Measurements from ENCODE around the gene UBL3. TPM values are rescaled to one million over a fixed set of nuclear protein-coding genes. Genes with fewer than 3 reads are reported as not detected.

Gene UBL3
- total RNA-seq, 1 experiment from 2014 or later, result 10.7 TPM

DNA sequence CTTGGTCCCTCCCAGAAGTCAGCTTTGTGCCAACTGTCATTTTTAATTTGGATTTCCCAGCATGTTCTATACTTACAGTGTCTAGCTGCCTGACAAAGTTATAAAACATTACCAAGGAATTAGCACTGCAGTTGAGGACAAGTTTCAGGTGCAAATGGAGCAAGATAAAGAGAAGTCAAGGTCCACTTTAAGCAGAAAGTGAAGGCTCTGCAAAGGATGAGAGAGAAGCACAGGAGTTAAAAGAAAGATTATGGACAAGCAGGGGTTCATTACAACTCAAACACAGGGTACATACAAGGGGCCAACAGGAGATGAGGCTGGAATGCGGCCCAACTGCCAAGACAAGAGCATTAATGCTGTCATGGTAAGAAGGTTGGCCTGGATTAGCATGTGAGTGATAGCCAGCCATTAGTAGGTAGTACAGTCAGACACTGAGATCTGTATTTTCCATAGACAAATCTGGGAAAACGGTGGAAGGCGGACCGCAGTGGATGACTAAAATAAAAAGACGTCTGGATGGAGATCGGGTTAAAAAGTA lies 17.6 kb downstream of the UBL3 start:
- ChIA-PET RAD21 (ENCODE audit: low non-redundant PET in 1 of 2, low total read pairs in 2 of 2, uncharacterized antibody in 2 of 2, unreplicated experiment in 2 of 2) (no interaction called here), CTCF (interaction anchor here (1.2 kb wide), 1 partner anchor 280 kb away, joined by 3 read pairs; no protein-coding TSS in a partner anchor), POLR2A (no interaction called here)
- Histone ChIP-seq H3K9me2 (ENCODE audit: insufficient read depth) (no peaks in the 10 kb centered on the region), H3K27me3 (ENCODE audit: insufficient read depth, low read length) (no peaks in the 10 kb centered on the region), H3K4me2 (ENCODE audit: low read length) (no peak overlapping the region), H3K4me1 (ENCODE audit: control insufficient read depth in 1 of 2, insufficient read depth in 2 of 2, low read length in 2 of 2) (peaks cover 10 to 30% of the 10 kb centered on the region in 2 experiments), H3K27ac (ENCODE audit: low read depth, low read length) (no peak overlapping the region), H3K9ac (ENCODE audit: low read length) (no peak overlapping the region), H3K4me3 (replicated peaks in 1 of 2; ENCODE audit: low read depth in 1 of 2, low read length in 2 of 2) (no peak overlapping the region), H3K36me3 (ENCODE audit: control insufficient read depth in 1 of 2, insufficient read depth in 2 of 2, low read length in 2 of 2) (no peaks in the 10 kb centered on the region), H4K20me1 (ENCODE audit: insufficient read depth) (no peaks in the 10 kb centered on the region), H3K79me2 (ENCODE audit: insufficient read depth, low read length) (peaks cover 4% of the 10 kb centered on the region), H2AFZ (ENCODE audit: low read depth, low read length, poor library complexity, severe bottlenecking) (no peak overlapping the region), H3K9me3 (ENCODE audit: control insufficient read depth in 1 of 2, insufficient read depth in 1 of 2, low read depth in 1 of 2, low read length in 2 of 2) (no peaks in the 10 kb centered on the region)
- ATAC-seq, result no peak
- no TSS peak for BruUV-seq (replicated peaks)
- TF ChIP-seq, protein P1, sequence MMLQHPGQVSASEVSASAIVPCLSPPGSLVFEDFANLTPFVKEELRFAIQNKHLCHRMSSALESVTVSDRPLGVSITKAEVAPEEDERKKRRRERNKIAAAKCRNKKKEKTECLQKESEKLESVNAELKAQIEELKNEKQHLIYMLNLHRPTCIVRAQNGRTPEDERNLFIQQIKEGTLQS (IDR thresholded peaks at IDR 0.05), result no peak
- TF ChIP-seq ELF1 (IDR thresholded peaks at IDR 0.05; ENCODE audit: borderline replicate concordance, low read depth) (no peak), SRF (IDR thresholded peaks at IDR 0.05; ENCODE audit: low read depth) (no peak), CBX3 (IDR thresholded peaks at IDR 0.05; ENCODE audit: low read depth) (no peak), EZH2phosphoT487 (IDR thresholded peaks at IDR 0.05; ENCODE audit: borderline replicate concordance) (no peak), SP1 (IDR thresholded peaks at IDR 0.05; ENCODE audit: low read depth) (no peak), FOSL1 (IDR thresholded peaks at IDR 0.05; ENCODE audit: low read depth) (no peak), TCF7L2 (IDR thresholded peaks at IDR 0.05; ENCODE audit: borderline replicate concordance, extremely low read depth, insufficient read depth, insufficient read length) (no peak), JUND (IDR thresholded peaks at IDR 0.05) (no peak), CEBPB (IDR thresholded peaks at IDR 0.05; ENCODE audit: low read depth) (no peak), EZH2 (IDR thresholded peaks at IDR 0.05) (no peak), SIN3A (IDR thresholded peaks at IDR 0.05; ENCODE audit: low read depth) (no peak)
- TF ChIP-seq, protein P2, sequence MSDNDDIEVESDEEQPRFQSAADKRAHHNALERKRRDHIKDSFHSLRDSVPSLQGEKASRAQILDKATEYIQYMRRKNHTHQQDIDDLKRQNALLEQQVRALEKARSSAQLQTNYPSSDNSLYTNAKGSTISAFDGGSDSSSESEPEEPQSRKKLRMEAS (IDR thresholded peaks at IDR 0.05), result no peak
- TF ChIP-seq, protein P3, sequence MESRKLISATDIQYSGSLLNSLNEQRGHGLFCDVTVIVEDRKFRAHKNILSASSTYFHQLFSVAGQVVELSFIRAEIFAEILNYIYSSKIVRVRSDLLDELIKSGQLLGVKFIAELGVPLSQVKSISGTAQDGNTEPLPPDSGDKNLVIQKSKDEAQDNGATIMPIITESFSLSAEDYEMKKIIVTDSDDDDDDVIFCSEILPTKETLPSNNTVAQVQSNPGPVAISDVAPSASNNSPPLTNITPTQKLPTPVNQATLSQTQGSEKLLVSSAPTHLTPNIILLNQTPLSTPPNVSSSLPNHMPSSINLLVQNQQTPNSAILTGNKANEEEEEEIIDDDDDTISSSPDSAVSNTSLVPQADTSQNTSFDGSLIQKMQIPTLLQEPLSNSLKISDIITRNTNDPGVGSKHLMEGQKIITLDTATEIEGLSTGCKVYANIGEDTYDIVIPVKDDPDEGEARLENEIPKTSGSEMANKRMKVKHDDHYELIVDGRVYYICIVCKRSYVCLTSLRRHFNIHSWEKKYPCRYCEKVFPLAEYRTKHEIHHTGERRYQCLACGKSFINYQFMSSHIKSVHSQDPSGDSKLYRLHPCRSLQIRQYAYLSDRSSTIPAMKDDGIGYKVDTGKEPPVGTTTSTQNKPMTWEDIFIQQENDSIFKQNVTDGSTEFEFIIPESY (IDR thresholded peaks at IDR 0.05; ENCODE audit: extremely low read depth, insufficient replicate concordance, low read length), result no peak
- TF ChIP-seq, protein P4, sequence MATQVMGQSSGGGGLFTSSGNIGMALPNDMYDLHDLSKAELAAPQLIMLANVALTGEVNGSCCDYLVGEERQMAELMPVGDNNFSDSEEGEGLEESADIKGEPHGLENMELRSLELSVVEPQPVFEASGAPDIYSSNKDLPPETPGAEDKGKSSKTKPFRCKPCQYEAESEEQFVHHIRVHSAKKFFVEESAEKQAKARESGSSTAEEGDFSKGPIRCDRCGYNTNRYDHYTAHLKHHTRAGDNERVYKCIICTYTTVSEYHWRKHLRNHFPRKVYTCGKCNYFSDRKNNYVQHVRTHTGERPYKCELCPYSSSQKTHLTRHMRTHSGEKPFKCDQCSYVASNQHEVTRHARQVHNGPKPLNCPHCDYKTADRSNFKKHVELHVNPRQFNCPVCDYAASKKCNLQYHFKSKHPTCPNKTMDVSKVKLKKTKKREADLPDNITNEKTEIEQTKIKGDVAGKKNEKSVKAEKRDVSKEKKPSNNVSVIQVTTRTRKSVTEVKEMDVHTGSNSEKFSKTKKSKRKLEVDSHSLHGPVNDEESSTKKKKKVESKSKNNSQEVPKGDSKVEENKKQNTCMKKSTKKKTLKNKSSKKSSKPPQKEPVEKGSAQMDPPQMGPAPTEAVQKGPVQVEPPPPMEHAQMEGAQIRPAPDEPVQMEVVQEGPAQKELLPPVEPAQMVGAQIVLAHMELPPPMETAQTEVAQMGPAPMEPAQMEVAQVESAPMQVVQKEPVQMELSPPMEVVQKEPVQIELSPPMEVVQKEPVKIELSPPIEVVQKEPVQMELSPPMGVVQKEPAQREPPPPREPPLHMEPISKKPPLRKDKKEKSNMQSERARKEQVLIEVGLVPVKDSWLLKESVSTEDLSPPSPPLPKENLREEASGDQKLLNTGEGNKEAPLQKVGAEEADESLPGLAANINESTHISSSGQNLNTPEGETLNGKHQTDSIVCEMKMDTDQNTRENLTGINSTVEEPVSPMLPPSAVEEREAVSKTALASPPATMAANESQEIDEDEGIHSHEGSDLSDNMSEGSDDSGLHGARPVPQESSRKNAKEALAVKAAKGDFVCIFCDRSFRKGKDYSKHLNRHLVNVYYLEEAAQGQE (IDR thresholded peaks at IDR 0.05; ENCODE audit: low read depth), result no peak
- no peak for DNase-seq (ENCODE audit: low read depth, low spot score)
- intact Hi-C loops (cut with micrococcal nuclease), result no loop called here
